PC-3 (cell line): Measurements from ENCODE around the gene HSF4. TPM values are rescaled to one million over a fixed set of nuclear protein-coding genes. Genes with fewer than 3 reads are reported as not detected.

Source experiments
- ATAC-seq: fragments of 200-7000 bp; cut with Tn5 transposase; 2 replicates; pipeline ENCODE4 v1.9.1; 2020; ENCODE audit warnings: mild to moderate bottlenecking, moderate library complexity
- BruUV-seq: library from RNA; stranded (reverse); fragments of 400-500 nt; replicated peaks from 2 replicates; lab custom pipeline; 2021; lab: Mats Ljungman, UMichigan
- CTCF ChIA-PET: fragments of 300-600 bp; sonication (Branson Sonifier 250); formaldehyde crosslinking; loops from one replicate; lab custom pipeline; 2022; ENCODE audit warnings: antibody characterized with exemption; lab: Charles Lee
- POLR2A ChIA-PET: fragments of 300-600 bp; sonication (Branson Sonifier 250); formaldehyde crosslinking; loops from one replicate; lab custom pipeline; 2022; ENCODE audit warnings: antibody characterized with exemption; ENCODE audit not compliant: unreplicated experiment; lab: Charles Lee
- DNase-seq: peaks from one replicate; pipeline ENCODE4 v3.0.0-alpha.2; 2015
- H2AFZ ChIP-seq: fragments of 300-600 bp; sonication (generic); 2 replicates; pipeline ENCODE4 v1.6.0; 2016; ENCODE audit warnings: antibody characterized with exemption, low read length
- H3F3A ChIP-seq: fragments of 300-600 bp; sonication (generic); one replicate; pipeline ENCODE4 v1.6.0; 2017; ENCODE audit warnings: antibody characterized with exemption, low read length, control low read depth, mild to moderate bottlenecking; ENCODE audit not compliant: unreplicated experiment
- H3K27ac ChIP-seq: fragments of 300-600 bp; sonication (generic); 2 replicates; pipeline ENCODE4 v1.5.1; 2016; ENCODE audit warnings: mild to moderate bottlenecking, low read length
- H3K27me3 ChIP-seq: fragments of 300-600 bp; sonication (generic); 2 replicates; pipeline ENCODE4 v1.6.1; 2016; ENCODE audit warnings: low read length, mixed read lengths
- H3K36me3 ChIP-seq: fragments of 300-600 bp; sonication (generic); 2 replicates; pipeline ENCODE4 v1.6.1; 2016; ENCODE audit warnings: low read depth, mixed run types, low read length, mixed read lengths
- H3K4me1 ChIP-seq: fragments of 300-600 bp; sonication (generic); 2 replicates; pipeline ENCODE4 v1.5.1; 2016; ENCODE audit warnings: low read length; ENCODE audit not compliant: insufficient read depth
- H3K4me2 ChIP-seq: fragments of 300-600 bp; sonication (generic); 2 replicates; pipeline ENCODE4 v1.6.0; 2016; ENCODE audit warnings: low read length
- H3K4me3 ChIP-seq: fragments of 300-600 bp; sonication (generic); 2 replicates; pipeline ENCODE4 v1.5.1; 2016; ENCODE audit warnings: mild to moderate bottlenecking, low read length, mixed read lengths
- H3K79me2 ChIP-seq: fragments of 300-600 bp; sonication (generic); 2 replicates; pipeline ENCODE4 v1.6.1; 2017; ENCODE audit warnings: low read length, mixed read lengths
- H3K9ac ChIP-seq: fragments of 300-600 bp; sonication (generic); 2 replicates; pipeline ENCODE4 v1.6.0; 2016; ENCODE audit warnings: mild to moderate bottlenecking, low read length
- H3K9me2 ChIP-seq: fragments of 300-600 bp; sonication (generic); replicated peaks from 2 replicates; pipeline ENCODE4 v1.6.1; 2016; ENCODE audit warnings: mixed run types, low read length, mixed read lengths
- H3K9me3 ChIP-seq: fragments of 300-600 bp; sonication (generic); 2 replicates; pipeline ENCODE4 v1.6.1; 2016; ENCODE audit warnings: low read length, mixed read lengths
- H4K20me1 ChIP-seq: fragments of 300-600 bp; sonication (generic); 2 replicates; pipeline ENCODE4 v1.6.1; 2016; ENCODE audit warnings: low read length, mixed read lengths
- CTCF ChIP-seq: fragments of 300-600 bp; sonication (generic); conservative IDR thresholded peaks from 2 replicates; pipeline ENCODE4 v1.5.1; 2017; ENCODE audit warnings: antibody characterized with exemption, low read depth, mild to moderate bottlenecking, low read length
- EZH2 ChIP-seq: fragments of 300-600 bp; sonication (generic); IDR thresholded peaks from one replicate; pipeline ENCODE4 v1.6.1; 2017; ENCODE audit warnings: antibody characterized with exemption, mild to moderate bottlenecking, low read length; ENCODE audit not compliant: unreplicated experiment
- EZH2phosphoT487 ChIP-seq: fragments of 300-600 bp; sonication (generic); IDR thresholded peaks from 2 replicates; pipeline ENCODE4 v1.6.1; 2018; ENCODE audit warnings: mild to moderate bottlenecking, antibody characterized with exemption, low read length, borderline replicate concordance
- intact Hi-C: fragments of 100-400 bp; cut with micrococcal nuclease; formaldehyde crosslinking; loops from 2 replicates; pipeline ENCODE4 v1.9.0; 2023
- total RNA-seq: library from RNA; depleted of rRNA; stranded (reverse); fragments of >200 nt; gene quantifications from 2 replicates; pipeline ENCODE4 v1.2.3, GENCODE V29; 2014

Gene HSF4
- total RNA-seq, 1 experiment from 2014 or later = 20.6 TPM

- Histone ChIP-seq H3K27me3 (no peaks in the 10 kb centered on the region), H3K4me3 (no peak overlapping the region)
- intact Hi-C loops = loop anchor here (10.0 kb wide), 1 partner anchor 45 kb away; the partner anchor contains the start of genes FHOD1 and SLC9A5
These were observed 35.3 kb downstream of the HSF4 start for GRCh38 chr16:67199808-67200198.

GRCh38 chr16:67200491-67200890 is 35.9 kb downstream of the HSF4 start:
- H3K4me1 ChIP-seq = no peaks in the 10 kb centered on the region
- H4K20me1 ChIP-seq = no peaks in the 10 kb centered on the region; the same call in 1 of the 2 replicates
- intact Hi-C loops = no loop called here
- H3K9me2 ChIP-seq = no peaks in the 10 kb centered on the region
- no peak overlapping the region for H3K27ac ChIP-seq
- no peak overlapping the region for H3K9ac ChIP-seq
- no peak overlapping the region for H3K4me2 ChIP-seq
- DNase-seq (no peak), ATAC-seq (no peak)
- ChIA-PET POLR2A (no interaction called here), CTCF (no interaction called here)
- peaks cover 10% of the 10 kb centered on the region; the same call in 1 of the 2 replicates for H3K36me3 ChIP-seq
- H3K4me3 ChIP-seq = no peak overlapping the region
- no TSS peak for BruUV-seq
- no peaks in the 10 kb centered on the region for H3F3A ChIP-seq
- H2AFZ ChIP-seq = no peak overlapping the region
- H3K9me3 ChIP-seq = no peaks in the 10 kb centered on the region
- H3K79me2 ChIP-seq = no peaks in the 10 kb centered on the region
- TF ChIP-seq EZH2phosphoT487 = no peak
- TF ChIP-seq EZH2 = no peak
- TF ChIP-seq CTCF = no peak
- H3K27me3 ChIP-seq = no peaks in the 10 kb centered on the region

More at GRCh38 chr16:67199808-67200198, 35.3 kb downstream of the HSF4 start:
- no TSS peak for BruUV-seq
- ATAC-seq (no peak), DNase-seq (no peak)
- H3K9ac ChIP-seq = no peak overlapping the region
- no peaks in the 10 kb centered on the region for H3F3A ChIP-seq
- H3K4me2 ChIP-seq = no peak overlapping the region
- peaks cover 12% of the 10 kb centered on the region; the same call in 1 of the 2 replicates for H3K36me3 ChIP-seq
- H3K79me2 ChIP-seq = peaks cover 2% of the 10 kb centered on the region; the same call in 1 of the 2 replicates
- no peak overlapping the region for H2AFZ ChIP-seq
- no peaks in the 10 kb centered on the region; the same call in 1 of the 2 replicates for H4K20me1 ChIP-seq
- ChIA-PET POLR2A (no interaction called here), CTCF (no interaction called here)
- no peaks in the 10 kb centered on the region for H3K9me2 ChIP-seq
- H3K4me1 ChIP-seq = no peaks in the 10 kb centered on the region
- no peaks in the 10 kb centered on the region for H3K9me3 ChIP-seq
- no peak overlapping the region for H3K27ac ChIP-seq
- TF ChIP-seq EZH2 (no peak), CTCF (no peak), EZH2phosphoT487 (no peak)
